CD4-positive, alpha-beta memory T cell (primary cell): ENCODE results near the gene ARSI. TPM values are rescaled to one million over a fixed set of nuclear protein-coding genes. Genes with fewer than 3 reads are reported as not detected.

Source experiments
- CTCF ChIA-PET: fragments of 350-600 bp; sonication (Branson Sonifier 250); formaldehyde crosslinking; loops from one replicate; lab custom pipeline; 2021; ENCODE audit warnings: inconsistent platforms; ENCODE audit not compliant: partially characterized antibody; lab: Charles Lee
- POLR2A ChIA-PET: fragments of 350-600 bp; sonication (Branson Sonifier 250); formaldehyde crosslinking; loops from one replicate; lab custom pipeline; 2021; ENCODE audit not compliant: partially characterized antibody; lab: Charles Lee
- DNase-seq, 5 donors: peaks; one replicate each; pipeline versions ENCODE4 v3.0.0 to v3.0.0-alpha.2; 2020 to 2022; ENCODE audit warnings: mixed read lengths in 1 of 5
- H3K27ac ChIP-seq: one replicate; pipeline ENCODE4 v1.7.0; 2013; ENCODE audit warnings: low read depth, low read length
- H3K27me3 ChIP-seq: 2 replicates; pipeline ENCODE4 v1.7.0; 2013; ENCODE audit warnings: mild to moderate bottlenecking, low read length, moderate library complexity; ENCODE audit not compliant: insufficient read depth
- H3K36me3 ChIP-seq: 2 replicates; pipeline ENCODE4 v1.7.0; 2013; ENCODE audit warnings: mild to moderate bottlenecking, low read length, moderate library complexity; ENCODE audit not compliant: insufficient read depth
- H3K4me1 ChIP-seq: 2 replicates; pipeline ENCODE4 v1.7.0; 2013; ENCODE audit warnings: mild to moderate bottlenecking, low read length, moderate library complexity; ENCODE audit not compliant: insufficient read depth
- H3K4me3 ChIP-seq, 2 donors: one replicate each; pipeline ENCODE4 v1.7.0; 2013; ENCODE audit warnings: low read length in 2 of 2, mild to moderate bottlenecking in 1 of 2
- H3K9me3 ChIP-seq, 2 donors: one replicate each; pipeline ENCODE4 v1.7.0; 2013; ENCODE audit warnings: low read length in 2 of 2, control low read depth in 1 of 2; ENCODE audit not compliant: control insufficient read depth in 1 of 2
- H3K27ac Mint-ChIP-seq, 7 donors: one replicate each; pipeline ENCODE4 v1.8.0; 2020 to 2021; ENCODE audit warnings: mixed read lengths in 7 of 7, mild to moderate bottlenecking in 6 of 7, inconsistent platforms in 3 of 7, moderate library complexity in 3 of 7
- H3K27me3 Mint-ChIP-seq, 2 donors: one replicate each; pipeline ENCODE4 v1.8.0; 2020 to 2021; ENCODE audit warnings: mixed read lengths in 2 of 2
- H3K36me3 Mint-ChIP-seq, 2 donors: one replicate each; pipeline ENCODE4 v1.8.0; 2020 to 2021; ENCODE audit warnings: mixed read lengths in 2 of 2, inconsistent platforms in 1 of 2, mild to moderate bottlenecking in 1 of 2
- H3K4me1 Mint-ChIP-seq, 4 donors: one replicate each; pipeline ENCODE4 v1.8.0; 2020 to 2021; ENCODE audit warnings: mixed read lengths in 4 of 4, mild to moderate bottlenecking in 1 of 4
- H3K4me3 Mint-ChIP-seq, 8 donors: one replicate each; pipeline ENCODE4 v1.8.0; 2020 to 2021; ENCODE audit warnings: mixed read lengths in 8 of 8, mild to moderate bottlenecking in 7 of 8, moderate library complexity in 6 of 8, inconsistent platforms in 3 of 8
- H3K9me3 Mint-ChIP-seq, 8 donors: one replicate each; pipeline ENCODE4 v1.8.0; 2020 to 2021; ENCODE audit warnings: mixed read lengths in 8 of 8, mild to moderate bottlenecking in 5 of 8, inconsistent platforms in 3 of 8, moderate library complexity in 1 of 8
- intact Hi-C: fragments of 100-400 bp; cut with micrococcal nuclease; formaldehyde crosslinking; loops from one replicate; pipeline ENCODE4 v1.15.1; 2023
- polyA plus RNA-seq, 2 donors: library from polyadenylated mRNA; unstranded; fragments of 300-500 nt; fragmentation: Illumina TruSeq; gene quantifications; one replicate each; pipeline ENCODE4 v1.2.3, GENCODE V29; 2021
- total RNA-seq, 2 experiments: library from RNA; stranded (reverse); gene quantifications; one replicate each; pipeline ENCODE4 v1.2.3, GENCODE V29; 2021

Gene ARSI
- total and polyA plus RNA-seq, 4 experiments from 2014 or later = not detected

GRCh38 chr5:150320044-150320613 is 17.4 kb upstream of the ARSI start:
- POLR2A ChIA-PET = no interaction called here

DNA sequence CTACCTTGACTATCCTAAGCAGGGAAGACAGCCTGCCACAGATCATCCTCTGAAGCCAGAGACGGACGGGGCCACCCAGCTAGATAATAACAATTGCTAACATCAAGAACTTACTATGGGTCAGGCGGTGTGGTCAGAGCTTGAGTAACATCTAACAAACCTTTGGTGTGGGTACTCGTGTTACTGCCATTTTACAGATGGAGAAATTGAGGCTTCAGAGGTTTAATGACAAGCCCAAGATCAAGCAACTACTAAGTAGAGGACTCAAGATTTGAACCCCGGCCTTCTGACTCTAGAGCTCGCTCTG is 16.7 kb upstream of the ARSI start:
- Histone ChIP-seq H3K4me3 (no peak overlapping the region), H3K27ac (no peak overlapping the region), H3K27me3 (no peaks in the 10 kb centered on the region), H3K9me3 (no peaks in the 10 kb centered on the region), H3K4me1 (no peaks in the 10 kb centered on the region), H3K36me3 (no peaks in the 10 kb centered on the region)
- POLR2A ChIA-PET = no interaction called here
- intact Hi-C loops = no loop called here
- H3K27me3 Mint-ChIP-seq = peaks cover 0 to 2% of the 10 kb centered on the region in 2 donors
- H3K4me1 Mint-ChIP-seq = peaks cover 0 to 2% (median 0%) of the 10 kb centered on the region in 4 donors
- H3K27ac Mint-ChIP-seq = no peak overlapping the region
- no peaks in the 10 kb centered on the region for H3K9me3 Mint-ChIP-seq
- no peak for DNase-seq
- no peak overlapping the region for H3K4me3 Mint-ChIP-seq
- CTCF ChIA-PET = no interaction called here
- H3K36me3 Mint-ChIP-seq = no peaks in the 10 kb centered on the region

More at GRCh38 chr5:150320044-150320613, 17.4 kb upstream of the ARSI start:
- Mint-ChIP-seq H3K36me3 (no peaks in the 10 kb centered on the region), H3K4me3 (no peak overlapping the region), H3K27ac (no peak overlapping the region), H3K27me3 (peaks cover 0 to 2% of the 10 kb centered on the region in 2 donors), H3K9me3 (no peaks in the 10 kb centered on the region), H3K4me1 (peaks cover 0 to 2% (median 0%) of the 10 kb centered on the region in 4 donors)
- Histone ChIP-seq H3K27ac (no peak overlapping the region), H3K4me1 (no peaks in the 10 kb centered on the region), H3K4me3 (no peak overlapping the region), H3K36me3 (no peaks in the 10 kb centered on the region), H3K9me3 (no peaks in the 10 kb centered on the region), H3K27me3 (no peaks in the 10 kb centered on the region)
- no peak for DNase-seq
- CTCF ChIA-PET = no interaction called here
- intact Hi-C loops = no loop called here

DNA sequence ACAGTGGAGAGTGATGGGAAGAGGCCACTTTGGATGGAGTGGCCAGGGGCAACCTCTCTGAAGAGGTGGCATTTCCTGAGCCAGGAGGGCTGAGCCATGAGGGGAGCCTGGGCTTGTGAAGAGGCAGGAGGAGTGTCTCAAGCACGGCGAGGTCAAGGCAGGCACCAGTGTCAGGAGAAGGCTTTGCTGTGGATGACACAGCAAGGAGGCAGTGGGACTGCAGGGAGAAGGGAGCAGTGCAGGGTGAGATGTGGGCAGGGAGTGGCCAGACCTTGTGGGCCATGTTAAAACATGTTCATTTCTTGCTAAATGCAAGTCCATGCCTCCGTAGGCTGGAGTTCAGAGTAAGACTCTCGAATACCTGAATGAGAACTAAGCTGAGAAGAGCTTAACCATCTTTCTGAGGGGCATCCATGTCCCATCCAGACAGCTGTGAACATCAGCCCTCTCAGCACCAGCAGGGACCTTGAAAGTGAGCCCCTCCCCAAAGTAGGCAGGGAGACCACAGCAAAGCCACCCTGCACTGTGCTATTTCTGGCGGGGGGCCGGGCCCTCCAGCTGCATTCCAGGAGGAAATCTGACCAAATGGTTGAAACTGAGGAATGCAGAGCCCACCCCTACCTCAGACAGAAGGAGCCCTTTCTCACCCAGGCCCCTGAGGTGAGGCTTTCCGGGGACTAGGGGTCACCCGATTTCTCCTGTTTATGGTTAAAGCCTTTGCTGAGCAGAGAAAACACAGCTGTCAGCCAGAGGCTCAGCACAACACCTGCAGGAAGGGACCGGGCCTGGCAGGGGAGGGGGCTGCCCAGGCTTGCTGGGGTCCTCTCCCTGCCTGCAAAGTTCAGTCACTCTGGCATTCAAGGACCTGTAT is 16.1 kb upstream of the ARSI start:
- Mint-ChIP-seq H3K27me3 (peaks cover 0 to 2% of the 10 kb centered on the region in 2 donors), H3K4me3 (no peak overlapping the region), H3K9me3 (no peaks in the 10 kb centered on the region), H3K27ac (no peak overlapping the region), H3K36me3 (no peaks in the 10 kb centered on the region), H3K4me1 (peaks cover 0 to 2% (median 0%) of the 10 kb centered on the region in 4 donors)
- intact Hi-C loops = no loop called here
- no peaks in the 10 kb centered on the region for H3K27me3 ChIP-seq
- ChIA-PET CTCF (no interaction called here), POLR2A (no interaction called here)
- no peaks in the 10 kb centered on the region for H3K4me1 ChIP-seq
- H3K36me3 ChIP-seq = no peaks in the 10 kb centered on the region
- no peak for DNase-seq
- H3K27ac ChIP-seq = no peak overlapping the region
- H3K4me3 ChIP-seq = no peak overlapping the region
- no peaks in the 10 kb centered on the region for H3K9me3 ChIP-seq

DNA sequence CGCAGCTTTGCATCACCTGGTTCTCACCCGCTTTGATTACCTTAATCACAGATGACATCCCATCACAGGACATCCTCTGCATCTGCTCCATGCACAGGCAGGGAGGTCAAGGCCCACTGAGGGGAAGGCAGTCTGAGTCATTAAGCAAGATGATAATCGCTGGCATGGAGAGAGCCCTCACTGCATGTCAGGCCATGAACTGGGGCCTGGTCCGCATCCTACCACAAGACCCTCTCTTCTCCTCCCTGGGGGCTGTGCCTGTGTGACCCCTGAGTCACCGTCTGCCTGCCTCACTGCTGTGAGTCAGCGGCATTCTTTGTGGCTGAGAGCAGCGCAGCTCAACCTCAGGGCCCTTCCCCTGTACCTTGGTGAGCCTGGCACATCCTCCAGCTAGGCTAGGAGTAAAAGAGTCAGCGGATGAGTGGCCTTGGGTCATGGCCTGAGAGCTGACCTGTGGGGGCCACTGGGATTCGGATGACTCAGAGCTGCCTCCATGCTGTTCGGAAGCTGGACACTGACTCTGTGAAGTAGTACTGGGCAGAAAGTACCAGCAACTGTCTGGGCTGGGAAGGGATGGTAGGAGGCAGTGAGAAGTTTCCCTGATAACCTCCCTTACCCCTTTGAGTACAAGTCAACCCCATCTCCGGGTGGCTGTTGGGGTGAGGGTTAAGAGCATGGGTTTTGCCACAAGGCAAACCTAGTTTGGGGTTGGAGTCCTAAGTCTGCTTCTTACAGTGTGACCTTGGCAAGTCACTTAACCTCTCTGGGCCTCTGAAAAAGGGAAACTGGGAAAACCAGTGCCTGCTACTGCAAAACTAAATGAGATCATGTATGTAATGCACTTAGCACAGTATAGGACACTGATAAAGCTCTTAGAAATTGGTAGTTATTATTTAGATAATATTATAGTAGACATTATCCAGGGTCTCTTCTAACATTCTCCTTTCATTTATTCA is 14.6 kb upstream of the ARSI start:
- Mint-ChIP-seq H3K4me3 (no peak overlapping the region), H3K27me3 (peaks cover 2 to 4% of the 10 kb centered on the region in 2 donors), H3K9me3 (no peaks in the 10 kb centered on the region), H3K36me3 (no peaks in the 10 kb centered on the region), H3K27ac (no peak overlapping the region), H3K4me1 (peaks cover 0 to 2% (median 0%) of the 10 kb centered on the region in 4 donors)
- Histone ChIP-seq H3K27me3 (no peaks in the 10 kb centered on the region), H3K4me1 (no peaks in the 10 kb centered on the region), H3K9me3 (no peaks in the 10 kb centered on the region), H3K4me3 (no peak overlapping the region), H3K27ac (no peak overlapping the region), H3K36me3 (no peaks in the 10 kb centered on the region)
- ChIA-PET CTCF (no interaction called here), POLR2A (no interaction called here)
- intact Hi-C loops = no loop called here
- DNase-seq = no peak

DNA sequence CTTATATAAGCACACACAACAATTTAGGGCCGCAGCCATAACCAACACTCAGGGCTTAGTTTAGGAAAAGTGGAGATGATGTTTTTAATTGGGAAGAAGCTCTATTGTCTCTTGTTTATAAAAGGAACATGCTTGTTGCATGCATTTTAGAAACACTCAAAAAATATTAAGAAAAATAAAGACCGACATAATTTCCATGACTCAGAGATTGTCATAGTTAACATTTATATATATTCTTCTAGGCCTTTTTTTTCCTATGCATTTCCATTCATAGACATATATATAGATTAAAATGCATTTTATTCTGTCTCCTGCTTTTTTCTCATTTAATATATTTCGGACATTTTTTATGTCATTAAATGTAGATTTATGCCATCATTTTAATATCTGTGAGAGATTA is 13.6 kb upstream of the ARSI start:
- Histone ChIP-seq H3K27ac (no peak overlapping the region), H3K4me1 (no peaks in the 10 kb centered on the region), H3K4me3 (no peak overlapping the region), H3K27me3 (no peaks in the 10 kb centered on the region), H3K9me3 (no peaks in the 10 kb centered on the region), H3K36me3 (no peaks in the 10 kb centered on the region)
- ChIA-PET CTCF (no interaction called here), POLR2A (no interaction called here)
- H3K9me3 Mint-ChIP-seq = no peaks in the 10 kb centered on the region
- no peak for DNase-seq
- H3K36me3 Mint-ChIP-seq = no peaks in the 10 kb centered on the region
- H3K27me3 Mint-ChIP-seq = peaks cover 2 to 4% of the 10 kb centered on the region in 2 donors
- intact Hi-C loops = no loop called here
- H3K27ac Mint-ChIP-seq = no peak overlapping the region
- no peaks in the 10 kb centered on the region for H3K4me1 Mint-ChIP-seq
- H3K4me3 Mint-ChIP-seq = no peak overlapping the region

- Histone ChIP-seq H3K4me1 (no peaks in the 10 kb centered on the region), H3K36me3 (no peaks in the 10 kb centered on the region), H3K9me3 (no peaks in the 10 kb centered on the region), H3K27me3 (no peaks in the 10 kb centered on the region), H3K4me3 (no peak overlapping the region), H3K27ac (no peak overlapping the region)
- H3K9me3 Mint-ChIP-seq = no peaks in the 10 kb centered on the region
- intact Hi-C loops = no loop called here
- POLR2A ChIA-PET = no interaction called here
- DNase-seq = no peak
- peaks cover 2 to 8% of the 10 kb centered on the region in 2 donors for H3K27me3 Mint-ChIP-seq
- CTCF ChIA-PET = no interaction called here
- H3K4me3 Mint-ChIP-seq = no peak overlapping the region
- no peaks in the 10 kb centered on the region for H3K4me1 Mint-ChIP-seq
- no peaks in the 10 kb centered on the region for H3K36me3 Mint-ChIP-seq
- H3K27ac Mint-ChIP-seq = no peak overlapping the region
Measured at GRCh38 chr5:150315245-150315644, 12.5 kb upstream of the ARSI start.
